ENCODE measurements around the gene TAX1BP1.

- TF ChIP-seq, protein P1, sequence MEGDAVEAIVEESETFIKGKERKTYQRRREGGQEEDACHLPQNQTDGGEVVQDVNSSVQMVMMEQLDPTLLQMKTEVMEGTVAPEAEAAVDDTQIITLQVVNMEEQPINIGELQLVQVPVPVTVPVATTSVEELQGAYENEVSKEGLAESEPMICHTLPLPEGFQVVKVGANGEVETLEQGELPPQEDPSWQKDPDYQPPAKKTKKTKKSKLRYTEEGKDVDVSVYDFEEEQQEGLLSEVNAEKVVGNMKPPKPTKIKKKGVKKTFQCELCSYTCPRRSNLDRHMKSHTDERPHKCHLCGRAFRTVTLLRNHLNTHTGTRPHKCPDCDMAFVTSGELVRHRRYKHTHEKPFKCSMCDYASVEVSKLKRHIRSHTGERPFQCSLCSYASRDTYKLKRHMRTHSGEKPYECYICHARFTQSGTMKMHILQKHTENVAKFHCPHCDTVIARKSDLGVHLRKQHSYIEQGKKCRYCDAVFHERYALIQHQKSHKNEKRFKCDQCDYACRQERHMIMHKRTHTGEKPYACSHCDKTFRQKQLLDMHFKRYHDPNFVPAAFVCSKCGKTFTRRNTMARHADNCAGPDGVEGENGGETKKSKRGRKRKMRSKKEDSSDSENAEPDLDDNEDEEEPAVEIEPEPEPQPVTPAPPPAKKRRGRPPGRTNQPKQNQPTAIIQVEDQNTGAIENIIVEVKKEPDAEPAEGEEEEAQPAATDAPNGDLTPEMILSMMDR (IDR thresholded peaks at IDR 0.05) = no peak
- no peak for TF ChIP-seq POLR2A (IDR thresholded peaks at IDR 0.05)
These were observed 102.2 kb downstream of the TAX1BP1 start for GRCh38 chr7:27842094-27842692.

All from breast epithelium (tissue), 3 donors.